Nephron (organoid): ENCODE data around the gene PDHX.

Experiments
- H3K27ac Mint-ChIP-seq, 3 experiments: 2 replicates each; pipeline ENCODE4 v1.8.0; 2020; ENCODE audit warnings: mixed read lengths in 3 of 3, mild to moderate bottlenecking in 2 of 3, moderate library complexity in 1 of 3
- H3K27me3 Mint-ChIP-seq: 2 replicates; pipeline ENCODE4 v1.8.0; 2021; ENCODE audit warnings: low read depth, mild to moderate bottlenecking, moderate library complexity, mixed read lengths
- H3K36me3 Mint-ChIP-seq: 2 replicates; pipeline ENCODE4 v1.8.0; 2020; ENCODE audit warnings: low read depth, mixed read lengths
- H3K4me1 Mint-ChIP-seq: 2 replicates; pipeline ENCODE4 v1.8.0; 2020; ENCODE audit warnings: mixed read lengths
- H3K4me3 Mint-ChIP-seq, 3 experiments: 2 replicates each; pipeline ENCODE4 v1.8.0; 2020; ENCODE audit warnings: mild to moderate bottlenecking in 3 of 3, mixed read lengths in 3 of 3, moderate library complexity in 2 of 3
- H3K9me3 Mint-ChIP-seq: 2 replicates; pipeline ENCODE4 v1.8.0; 2020; ENCODE audit warnings: mixed read lengths
- CTCF ChIP-seq, 3 experiments: fragments of 200-600 bp; sonication (generic); IDR thresholded peaks; one replicate each; pipeline ENCODE4 v1.5.0; 2021; ENCODE audit warnings: antibody characterized with exemption in 3 of 3; ENCODE audit not compliant: unreplicated experiment in 3 of 3

The PDHX gene

GRCh38 chr11:34957206-34957605 is 40.8 kb downstream of the PDHX start:
- Mint-ChIP-seq H3K4me1 (no peaks in the 10 kb centered on the region), H3K4me3 (no peak overlapping the region), H3K27me3 (no peaks in the 10 kb centered on the region), H3K36me3 (peaks cover 33% of the 10 kb centered on the region), H3K27ac (no peak overlapping the region), H3K9me3 (peaks cover 4% of the 10 kb centered on the region)
- TF ChIP-seq CTCF (IDR thresholded peaks at IDR 0.05; ENCODE audit: unreplicated experiment in 3 of 3): no peak

GRCh38 chr11:34957606-34958005 is 41.2 kb downstream of the PDHX start:
- Mint-ChIP-seq H3K36me3 (peaks cover 33% of the 10 kb centered on the region), H3K27me3 (no peaks in the 10 kb centered on the region), H3K4me3 (no peak overlapping the region), H3K27ac (no peak overlapping the region), H3K4me1 (no peaks in the 10 kb centered on the region), H3K9me3 (peaks cover 4% of the 10 kb centered on the region)
- TF ChIP-seq CTCF (IDR thresholded peaks at IDR 0.05; ENCODE audit: unreplicated experiment in 3 of 3): no peak

- TF ChIP-seq CTCF (IDR thresholded peaks at IDR 0.05; ENCODE audit: unreplicated experiment in 3 of 3): no peak
- H3K9me3 Mint-ChIP-seq: no peaks in the 10 kb centered on the region
- no peaks in the 10 kb centered on the region for H3K4me1 Mint-ChIP-seq
- peaks cover 21% of the 10 kb centered on the region for H3K36me3 Mint-ChIP-seq
- H3K4me3 Mint-ChIP-seq: no peak overlapping the region
- no peaks in the 10 kb centered on the region for H3K27me3 Mint-ChIP-seq
- H3K27ac Mint-ChIP-seq: no peak overlapping the region
Measured at GRCh38 chr11:34959770-34960169, 43.4 kb downstream of the PDHX start.

GRCh38 chr11:34960277-34960676 is 43.9 kb downstream of the PDHX start:
- no peak overlapping the region for H3K4me3 Mint-ChIP-seq
- peaks cover 23% of the 10 kb centered on the region for H3K36me3 Mint-ChIP-seq
- no peaks in the 10 kb centered on the region for H3K9me3 Mint-ChIP-seq
- no peak for TF ChIP-seq CTCF (IDR thresholded peaks at IDR 0.05; ENCODE audit: unreplicated experiment in 3 of 3)
- no peak overlapping the region for H3K27ac Mint-ChIP-seq
- H3K27me3 Mint-ChIP-seq: no peaks in the 10 kb centered on the region
- H3K4me1 Mint-ChIP-seq: no peaks in the 10 kb centered on the region

GRCh38 chr11:34962034-34962433 is 45.6 kb downstream of the PDHX start:
- H3K9me3 Mint-ChIP-seq: no peaks in the 10 kb centered on the region
- no peak for TF ChIP-seq CTCF (IDR thresholded peaks at IDR 0.05; ENCODE audit: unreplicated experiment in 3 of 3)
- H3K4me1 Mint-ChIP-seq: no peaks in the 10 kb centered on the region
- H3K36me3 Mint-ChIP-seq: peaks cover 31% of the 10 kb centered on the region
- H3K4me3 Mint-ChIP-seq: no peak overlapping the region
- no peaks in the 10 kb centered on the region for H3K27me3 Mint-ChIP-seq
- H3K27ac Mint-ChIP-seq: no peak overlapping the region

- Mint-ChIP-seq H3K27ac (no peak overlapping the region), H3K36me3 (peaks cover 39% of the 10 kb centered on the region), H3K27me3 (no peaks in the 10 kb centered on the region), H3K9me3 (no peaks in the 10 kb centered on the region), H3K4me1 (no peaks in the 10 kb centered on the region), H3K4me3 (no peak overlapping the region)
- no peak for TF ChIP-seq CTCF (IDR thresholded peaks at IDR 0.05; ENCODE audit: unreplicated experiment in 3 of 3)
Measured at GRCh38 chr11:34963351-34963750, 46.9 kb downstream of the PDHX start.
